Epithelial cell of proximal tubule (primary cell): ENCODE measurements around the gene SNCG. TPM values are rescaled to one million over a fixed set of nuclear protein-coding genes. Genes with fewer than 3 reads are reported as not detected.

Source experiments
- total RNA-seq: library from RNA; depleted of rRNA; stranded (reverse); fragments of >200 nt; gene quantifications from 2 replicates; pipeline ENCODE4 v1.2.3, GENCODE V29; 2015

SNCG gene
- total RNA-seq, 1 donor from 2014 or later = 30.0 TPM

Other genes starting within 250 kb of the SNCG start
- 15.5 and 22.4 TPM in 2 replicates for gene BMPR1A, start 202.0 kb upstream of the SNCG start, total RNA-seq
- 0.17 TPM in 1 of 2 replicates, not detected in the other for gene MMRN2, start 984 bp upstream of the SNCG start, total RNA-seq
- 0.72 and 1.4 TPM in 2 replicates for gene ADIRF, start 9.9 kb downstream of the SNCG start, total RNA-seq
- not detected in 2 replicates for gene FAM25A, start 61.7 kb downstream of the SNCG start, total RNA-seq
- 145 and 155 TPM in 2 replicates for gene GLUD1, start 136.2 kb downstream of the SNCG start, total RNA-seq
- 14.3 and 36.0 TPM in 2 replicates for gene SHLD2, start 136.6 kb downstream of the SNCG start, total RNA-seq